GM23338 (cell line): ENCODE results near the gene KRTAP5-1. TPM values are rescaled to one million over a fixed set of nuclear protein-coding genes. Genes with fewer than 3 reads are reported as not detected.

Source experiments
- ATAC-seq: fragments of 200-7000 bp; cut with Tn5 transposase; 3 replicates; pipeline ENCODE4 v1.9.1; 2020
- DNase-seq: peaks from one replicate; pipeline ENCODE4 v3.0.0-alpha.2; 2015; ENCODE audit warnings: low spot score
- H2AFZ ChIP-seq: fragments of 200-600 bp; sonication (generic); 2 replicates; pipeline ENCODE4 v1.8.0; 2016; ENCODE audit warnings: antibody characterized with exemption, mild to moderate bottlenecking, moderate library complexity
- H3F3A ChIP-seq: fragments of 200-600 bp; sonication (generic); replicated peaks from 2 replicates; pipeline ENCODE4 v1.8.0; 2017; ENCODE audit warnings: antibody characterized with exemption, mixed run types, low read depth
- H3K27ac ChIP-seq: fragments of 200-600 bp; sonication (generic); 2 replicates; pipeline ENCODE4 v1.6.1; 2016; ENCODE audit warnings: low read depth
- H3K27me3 ChIP-seq: fragments of 200-600 bp; sonication (generic); 2 replicates; pipeline ENCODE4 v1.8.0; 2016; ENCODE audit warnings: mild to moderate bottlenecking, mixed run types, moderate library complexity; ENCODE audit not compliant: insufficient read depth
- H3K36me3 ChIP-seq: fragments of 200-600 bp; sonication (generic); 2 replicates; pipeline ENCODE4 v1.8.0; 2016; ENCODE audit warnings: mild to moderate bottlenecking; ENCODE audit not compliant: insufficient read depth
- H3K4me1 ChIP-seq: fragments of 200-600 bp; sonication (generic); 2 replicates; pipeline ENCODE4 v1.8.0; 2016; ENCODE audit warnings: mild to moderate bottlenecking, moderate library complexity; ENCODE audit not compliant: insufficient read depth
- H3K4me2 ChIP-seq: fragments of 200-600 bp; sonication (generic); 2 replicates; pipeline ENCODE4 v1.7.1; 2017; ENCODE audit warnings: mixed run types
- H3K4me3 ChIP-seq: fragments of 200-600 bp; sonication (generic); 2 replicates; pipeline ENCODE4 v1.6.1; 2016; ENCODE audit warnings: mixed run types
- H3K79me2 ChIP-seq: fragments of 200-600 bp; sonication (generic); replicated peaks from 2 replicates; pipeline ENCODE4 v1.8.0; 2017; ENCODE audit warnings: mild to moderate bottlenecking; ENCODE audit not compliant: insufficient read depth
- H3K9me2 ChIP-seq: fragments of 200-600 bp; sonication (generic); 2 replicates; pipeline ENCODE4 v1.8.0; 2017; ENCODE audit not compliant: insufficient read depth
- H4K20me1 ChIP-seq: fragments of 200-600 bp; sonication (generic); replicated peaks from 2 replicates; pipeline ENCODE4 v1.8.0; 2017; ENCODE audit warnings: mild to moderate bottlenecking; ENCODE audit not compliant: insufficient read depth
- H3K27ac Mint-ChIP-seq: 2 replicates; pipeline ENCODE4 v1.8.0; 2020; ENCODE audit warnings: inconsistent platforms, mild to moderate bottlenecking, moderate library complexity, mixed read lengths
- H3K27me3 Mint-ChIP-seq: 3 replicates; pipeline ENCODE4 v1.8.0; 2022; ENCODE audit warnings: low read depth, mild to moderate bottlenecking, moderate library complexity, mixed read lengths, inconsistent platforms; ENCODE audit not compliant: insufficient read depth, poor library complexity
- H3K36me3 Mint-ChIP-seq: 3 replicates; pipeline ENCODE4 v1.8.0; 2021; ENCODE audit warnings: low read depth, mild to moderate bottlenecking, inconsistent platforms, moderate library complexity, mixed read lengths
- H3K4me1 Mint-ChIP-seq: 3 replicates; pipeline ENCODE4 v1.8.0; 2020; ENCODE audit warnings: mild to moderate bottlenecking, inconsistent platforms, mixed read lengths
- H3K4me3 Mint-ChIP-seq: 3 replicates; pipeline ENCODE4 v1.8.0; 2021; ENCODE audit warnings: moderate library complexity, mild to moderate bottlenecking, inconsistent platforms, mixed read lengths
- H3K9me3 Mint-ChIP-seq: 3 replicates; pipeline ENCODE4 v1.8.0; 2020; ENCODE audit warnings: moderate library complexity, mild to moderate bottlenecking, inconsistent platforms, mixed read lengths
- CREB1 ChIP-seq: fragments of 250-450 bp; sonication (Bioruptor Pico); IDR thresholded peaks from 2 replicates; pipeline ENCODE4 v1.5.0; 2020; ENCODE audit warnings: low read depth, mild to moderate bottlenecking, moderate library complexity
- NANOG ChIP-seq: IDR thresholded peaks from 2 replicates; pipeline ENCODE4 v1.6.1; 2016; ENCODE audit warnings: antibody characterized with exemption, borderline replicate concordance
- POLR2AphosphoS5 ChIP-seq: IDR thresholded peaks from 2 replicates; pipeline ENCODE4 v1.6.1; 2016; ENCODE audit warnings: antibody characterized with exemption, low read depth
- ZNF114 ChIP-seq: fragments of 250-450 bp; sonication (Bioruptor Pico); IDR thresholded peaks from 2 replicates; pipeline ENCODE4 v1.5.0; 2020; ENCODE audit warnings: mild to moderate bottlenecking, moderate library complexity
- ZNF331 ChIP-seq: fragments of 250-450 bp; sonication (Bioruptor Pico); IDR thresholded peaks from 2 replicates; pipeline ENCODE4 v1.5.0; 2020; ENCODE audit warnings: low read depth, mild to moderate bottlenecking, moderate library complexity
- polyA plus RNA-seq: library from polyadenylated mRNA; unstranded; fragments of >200 nt; fragmentation: Nextera tagmentation; extraction: Ambion mirVana; gene quantifications from 2 replicates; pipeline ENCODE4 v1.2.1, GENCODE V29; 2016
- total RNA-seq: library from RNA; depleted of rRNA; stranded (reverse); fragments of >200 nt; shearing (Covaris generic); gene quantifications from 2 replicates; pipeline ENCODE4 v1.2.3, GENCODE V29; 2014
- TF ChIP-seq, protein P1 (sequence below): fragments of 250-450 bp; sonication (Bioruptor Pico); IDR thresholded peaks from 2 replicates; pipeline ENCODE4 v1.5.0; 2020; ENCODE audit warnings: mild to moderate bottlenecking, moderate library complexity
- TF ChIP-seq, protein P2 (sequence below): IDR thresholded peaks from 2 replicates; pipeline ENCODE4 v1.6.1; 2016; ENCODE audit warnings: antibody characterized with exemption

KRTAP5-1 gene
- total and polyA plus RNA-seq, 2 experiments from 2014 or later, result not detected

DNA sequence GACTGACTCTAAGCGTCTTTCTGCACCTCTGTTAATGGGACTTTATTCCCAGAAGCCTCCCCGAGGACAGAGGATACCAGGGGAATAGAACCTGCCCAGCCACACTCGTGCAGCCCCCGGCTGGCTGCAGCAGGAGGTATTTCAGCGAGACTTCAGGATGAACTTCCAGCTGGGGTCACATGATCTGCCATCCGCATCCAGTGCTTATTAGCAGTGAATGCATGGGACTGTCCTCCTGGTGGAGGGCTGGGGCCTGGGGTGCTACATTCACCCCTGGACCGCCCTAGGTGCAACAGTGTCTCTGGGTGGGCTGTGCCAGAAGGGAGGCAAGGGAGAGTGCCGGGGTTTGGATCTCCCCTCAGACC, 14.6 kb downstream of the KRTAP5-1 start:
- ATAC-seq, result no peak
- peaks cover 57% of the 10 kb centered on the region for H3K27me3 ChIP-seq
- peak overlapping the region; percentile 58; the same call in 1 of the 2 replicates for H3K4me3 ChIP-seq
- Mint-ChIP-seq H3K4me1 (peaks cover 21% of the 10 kb centered on the region), H3K9me3 (no peaks in the 10 kb centered on the region), H3K4me3 (peak overlapping the region; percentile 42; the same call in 2 of the 3 replicates), H3K27me3 (peaks cover 46% of the 10 kb centered on the region), H3K36me3 (no peaks in the 10 kb centered on the region), H3K27ac (no peak overlapping the region)
- H3F3A ChIP-seq, result peaks cover 8% of the 10 kb centered on the region; the same call in 1 of the 2 replicates
- no peak for TF ChIP-seq CREB1 (CRISPR knock-in tag)
- TF ChIP-seq, protein P1, sequence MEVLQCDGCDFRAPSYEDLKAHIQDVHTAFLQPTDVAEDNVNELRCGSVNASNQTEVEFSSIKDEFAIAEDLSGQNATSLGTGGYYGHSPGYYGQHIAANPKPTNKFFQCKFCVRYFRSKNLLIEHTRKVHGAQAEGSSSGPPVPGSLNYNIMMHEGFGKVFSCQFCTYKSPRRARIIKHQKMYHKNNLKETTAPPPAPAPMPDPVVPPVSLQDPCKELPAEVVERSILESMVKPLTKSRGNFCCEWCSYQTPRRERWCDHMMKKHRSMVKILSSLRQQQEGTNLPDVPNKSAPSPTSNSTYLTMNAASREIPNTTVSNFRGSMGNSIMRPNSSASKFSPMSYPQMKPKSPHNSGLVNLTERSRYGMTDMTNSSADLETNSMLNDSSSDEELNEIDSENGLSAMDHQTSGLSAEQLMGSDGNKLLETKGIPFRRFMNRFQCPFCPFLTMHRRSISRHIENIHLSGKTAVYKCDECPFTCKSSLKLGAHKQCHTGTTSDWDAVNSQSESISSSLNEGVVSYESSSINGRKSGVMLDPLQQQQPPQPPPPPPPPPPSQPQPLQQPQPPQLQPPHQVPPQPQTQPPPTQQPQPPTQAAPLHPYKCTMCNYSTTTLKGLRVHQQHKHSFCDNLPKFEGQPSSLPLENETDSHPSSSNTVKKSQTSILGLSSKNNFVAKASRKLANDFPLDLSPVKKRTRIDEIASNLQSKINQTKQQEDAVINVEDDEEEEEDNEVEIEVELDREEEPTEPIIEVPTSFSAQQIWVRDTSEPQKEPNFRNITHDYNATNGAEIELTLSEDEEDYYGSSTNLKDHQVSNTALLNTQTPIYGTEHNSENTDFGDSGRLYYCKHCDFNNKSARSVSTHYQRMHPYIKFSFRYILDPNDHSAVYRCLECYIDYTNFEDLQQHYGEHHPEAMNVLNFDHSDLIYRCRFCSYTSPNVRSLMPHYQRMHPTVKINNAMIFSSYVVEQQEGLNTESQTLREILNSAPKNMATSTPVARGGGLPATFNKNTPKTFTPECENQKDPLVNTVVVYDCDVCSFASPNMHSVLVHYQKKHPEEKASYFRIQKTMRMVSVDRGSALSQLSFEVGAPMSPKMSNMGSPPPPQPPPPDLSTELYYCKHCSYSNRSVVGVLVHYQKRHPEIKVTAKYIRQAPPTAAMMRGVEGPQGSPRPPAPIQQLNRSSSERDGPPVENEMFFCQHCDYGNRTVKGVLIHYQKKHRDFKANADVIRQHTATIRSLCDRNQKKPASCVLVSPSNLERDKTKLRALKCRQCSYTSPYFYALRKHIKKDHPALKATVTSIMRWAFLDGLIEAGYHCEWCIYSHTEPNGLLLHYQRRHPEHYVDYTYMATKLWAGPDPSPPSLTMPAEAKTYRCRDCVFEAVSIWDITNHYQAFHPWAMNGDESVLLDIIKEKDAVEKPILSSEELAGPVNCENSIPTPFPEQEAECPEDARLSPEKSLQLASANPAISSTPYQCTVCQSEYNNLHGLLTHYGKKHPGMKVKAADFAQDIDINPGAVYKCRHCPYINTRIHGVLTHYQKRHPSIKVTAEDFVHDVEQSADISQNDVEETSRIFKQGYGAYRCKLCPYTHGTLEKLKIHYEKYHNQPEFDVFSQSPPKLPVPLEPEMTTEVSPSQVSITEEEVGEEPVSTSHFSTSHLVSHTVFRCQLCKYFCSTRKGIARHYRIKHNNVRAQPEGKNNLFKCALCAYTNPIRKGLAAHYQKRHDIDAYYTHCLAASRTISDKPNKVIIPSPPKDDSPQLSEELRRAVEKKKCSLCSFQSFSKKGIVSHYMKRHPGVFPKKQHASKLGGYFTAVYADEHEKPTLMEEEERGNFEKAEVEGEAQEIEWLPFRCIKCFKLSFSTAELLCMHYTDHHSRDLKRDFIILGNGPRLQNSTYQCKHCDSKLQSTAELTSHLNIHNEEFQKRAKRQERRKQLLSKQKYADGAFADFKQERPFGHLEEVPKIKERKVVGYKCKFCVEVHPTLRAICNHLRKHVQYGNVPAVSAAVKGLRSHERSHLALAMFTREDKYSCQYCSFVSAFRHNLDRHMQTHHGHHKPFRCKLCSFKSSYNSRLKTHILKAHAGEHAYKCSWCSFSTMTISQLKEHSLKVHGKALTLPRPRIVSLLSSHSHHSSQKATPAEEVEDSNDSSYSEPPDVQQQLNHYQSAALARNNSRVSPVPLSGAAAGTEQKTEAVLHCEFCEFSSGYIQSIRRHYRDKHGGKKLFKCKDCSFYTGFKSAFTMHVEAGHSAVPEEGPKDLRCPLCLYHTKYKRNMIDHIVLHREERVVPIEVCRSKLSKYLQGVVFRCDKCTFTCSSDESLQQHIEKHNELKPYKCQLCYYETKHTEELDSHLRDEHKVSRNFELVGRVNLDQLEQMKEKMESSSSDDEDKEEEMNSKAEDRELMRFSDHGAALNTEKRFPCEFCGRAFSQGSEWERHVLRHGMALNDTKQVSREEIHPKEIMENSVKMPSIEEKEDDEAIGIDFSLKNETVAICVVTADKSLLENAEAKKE, result no peak
- TF ChIP-seq ZNF331, result no peak
- TF ChIP-seq, protein P2, sequence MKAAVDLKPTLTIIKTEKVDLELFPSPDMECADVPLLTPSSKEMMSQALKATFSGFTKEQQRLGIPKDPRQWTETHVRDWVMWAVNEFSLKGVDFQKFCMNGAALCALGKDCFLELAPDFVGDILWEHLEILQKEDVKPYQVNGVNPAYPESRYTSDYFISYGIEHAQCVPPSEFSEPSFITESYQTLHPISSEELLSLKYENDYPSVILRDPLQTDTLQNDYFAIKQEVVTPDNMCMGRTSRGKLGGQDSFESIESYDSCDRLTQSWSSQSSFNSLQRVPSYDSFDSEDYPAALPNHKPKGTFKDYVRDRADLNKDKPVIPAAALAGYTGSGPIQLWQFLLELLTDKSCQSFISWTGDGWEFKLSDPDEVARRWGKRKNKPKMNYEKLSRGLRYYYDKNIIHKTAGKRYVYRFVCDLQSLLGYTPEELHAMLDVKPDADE, result no peak
- no peak for TF ChIP-seq POLR2AphosphoS5
- TF ChIP-seq NANOG, result no peak
- no peak for TF ChIP-seq ZNF114 (CRISPR knock-in tag)
- H3K27ac ChIP-seq, result no peak overlapping the region
- no peak for DNase-seq
- peak overlapping the region; percentile 86 for H3K4me2 ChIP-seq
- H3K9me2 ChIP-seq, result no peaks in the 10 kb centered on the region
- no peak overlapping the region for H2AFZ ChIP-seq
- H4K20me1 ChIP-seq, result no peaks in the 10 kb centered on the region
- no peaks in the 10 kb centered on the region for H3K79me2 ChIP-seq
- H3K36me3 ChIP-seq, result no peaks in the 10 kb centered on the region
- peaks cover 32% of the 10 kb centered on the region for H3K4me1 ChIP-seq
